Loucy (cell line): ENCODE results near the gene GRAP.

Source experiments
- EZH2phosphoT487 ChIP-seq: fragments of 200-600 bp; IDR thresholded peaks from 2 replicates; pipeline ENCODE4 v1.6.1; 2018; ENCODE audit warnings: antibody characterized with exemption, mild to moderate bottlenecking, moderate library complexity, borderline replicate concordance
- TF ChIP-seq, protein P1 (sequence below): fragments of 200-600 bp; sonication (generic); conservative IDR thresholded peaks from 2 replicates; pipeline ENCODE4 v1.5.1; 2014; ENCODE audit warnings: mild to moderate bottlenecking, antibody characterized with exemption, low read length

DNA sequence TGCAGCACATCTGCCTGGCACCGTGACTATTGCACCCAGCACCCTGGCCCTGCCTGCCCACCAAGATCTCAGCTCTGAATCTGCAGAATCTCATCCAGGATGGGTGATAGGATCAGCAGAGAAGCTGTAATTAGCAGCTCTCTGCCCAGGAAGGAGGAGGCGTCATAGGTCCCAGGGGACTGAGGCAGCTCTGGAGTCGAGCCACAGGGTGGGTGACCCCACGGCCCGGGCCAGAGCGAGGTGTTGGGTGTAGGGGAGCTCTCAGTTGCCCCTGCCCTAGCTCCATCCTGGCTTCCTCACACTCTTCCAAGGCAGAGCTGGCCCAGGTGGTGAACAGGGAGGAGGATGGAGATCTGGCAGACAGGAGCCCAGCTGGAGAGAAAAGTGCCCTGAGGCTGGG lies 24.0 kb downstream of the GRAP start:
- TF ChIP-seq, protein P1, sequence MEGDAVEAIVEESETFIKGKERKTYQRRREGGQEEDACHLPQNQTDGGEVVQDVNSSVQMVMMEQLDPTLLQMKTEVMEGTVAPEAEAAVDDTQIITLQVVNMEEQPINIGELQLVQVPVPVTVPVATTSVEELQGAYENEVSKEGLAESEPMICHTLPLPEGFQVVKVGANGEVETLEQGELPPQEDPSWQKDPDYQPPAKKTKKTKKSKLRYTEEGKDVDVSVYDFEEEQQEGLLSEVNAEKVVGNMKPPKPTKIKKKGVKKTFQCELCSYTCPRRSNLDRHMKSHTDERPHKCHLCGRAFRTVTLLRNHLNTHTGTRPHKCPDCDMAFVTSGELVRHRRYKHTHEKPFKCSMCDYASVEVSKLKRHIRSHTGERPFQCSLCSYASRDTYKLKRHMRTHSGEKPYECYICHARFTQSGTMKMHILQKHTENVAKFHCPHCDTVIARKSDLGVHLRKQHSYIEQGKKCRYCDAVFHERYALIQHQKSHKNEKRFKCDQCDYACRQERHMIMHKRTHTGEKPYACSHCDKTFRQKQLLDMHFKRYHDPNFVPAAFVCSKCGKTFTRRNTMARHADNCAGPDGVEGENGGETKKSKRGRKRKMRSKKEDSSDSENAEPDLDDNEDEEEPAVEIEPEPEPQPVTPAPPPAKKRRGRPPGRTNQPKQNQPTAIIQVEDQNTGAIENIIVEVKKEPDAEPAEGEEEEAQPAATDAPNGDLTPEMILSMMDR, result no peak
- TF ChIP-seq EZH2phosphoT487, result no peak
